GM20000 (cell line): ENCODE measurements around the gene CTNND2.

Source experiments
- DNase-seq: peaks from one replicate; pipeline ENCODE4 v3.0.0; 2012; ENCODE audit warnings: low spot score
- TF ChIP-seq, protein P1 (sequence below): IDR thresholded peaks from 2 replicates; pipeline ENCODE4 v1.5.1; 2012; ENCODE audit warnings: mild to moderate bottlenecking, control low read depth; ENCODE audit errors: extremely low read depth, missing control alignments

The CTNND2 gene

DNA sequence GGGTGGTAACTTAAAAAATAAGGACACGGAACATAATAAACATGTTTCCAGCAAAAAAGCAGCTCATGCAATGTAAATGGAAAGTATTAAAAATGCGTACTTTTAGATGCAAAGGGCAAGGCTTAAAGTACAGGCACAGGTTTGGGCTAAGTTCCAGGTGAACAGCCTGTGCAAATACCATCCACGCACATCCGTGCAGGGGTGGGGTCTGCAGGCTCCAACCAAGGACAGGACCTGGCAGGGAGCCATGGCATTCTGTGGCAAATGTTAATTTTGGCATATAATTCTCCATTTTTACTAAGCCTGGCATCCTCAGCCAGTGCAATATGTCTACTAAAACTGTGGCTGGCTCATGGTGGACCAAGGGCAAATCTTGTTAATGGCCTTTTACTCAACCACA lies 777.4 kb downstream of the CTNND2 start:
- TF ChIP-seq, protein P1, sequence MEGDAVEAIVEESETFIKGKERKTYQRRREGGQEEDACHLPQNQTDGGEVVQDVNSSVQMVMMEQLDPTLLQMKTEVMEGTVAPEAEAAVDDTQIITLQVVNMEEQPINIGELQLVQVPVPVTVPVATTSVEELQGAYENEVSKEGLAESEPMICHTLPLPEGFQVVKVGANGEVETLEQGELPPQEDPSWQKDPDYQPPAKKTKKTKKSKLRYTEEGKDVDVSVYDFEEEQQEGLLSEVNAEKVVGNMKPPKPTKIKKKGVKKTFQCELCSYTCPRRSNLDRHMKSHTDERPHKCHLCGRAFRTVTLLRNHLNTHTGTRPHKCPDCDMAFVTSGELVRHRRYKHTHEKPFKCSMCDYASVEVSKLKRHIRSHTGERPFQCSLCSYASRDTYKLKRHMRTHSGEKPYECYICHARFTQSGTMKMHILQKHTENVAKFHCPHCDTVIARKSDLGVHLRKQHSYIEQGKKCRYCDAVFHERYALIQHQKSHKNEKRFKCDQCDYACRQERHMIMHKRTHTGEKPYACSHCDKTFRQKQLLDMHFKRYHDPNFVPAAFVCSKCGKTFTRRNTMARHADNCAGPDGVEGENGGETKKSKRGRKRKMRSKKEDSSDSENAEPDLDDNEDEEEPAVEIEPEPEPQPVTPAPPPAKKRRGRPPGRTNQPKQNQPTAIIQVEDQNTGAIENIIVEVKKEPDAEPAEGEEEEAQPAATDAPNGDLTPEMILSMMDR, result no peak

DNA sequence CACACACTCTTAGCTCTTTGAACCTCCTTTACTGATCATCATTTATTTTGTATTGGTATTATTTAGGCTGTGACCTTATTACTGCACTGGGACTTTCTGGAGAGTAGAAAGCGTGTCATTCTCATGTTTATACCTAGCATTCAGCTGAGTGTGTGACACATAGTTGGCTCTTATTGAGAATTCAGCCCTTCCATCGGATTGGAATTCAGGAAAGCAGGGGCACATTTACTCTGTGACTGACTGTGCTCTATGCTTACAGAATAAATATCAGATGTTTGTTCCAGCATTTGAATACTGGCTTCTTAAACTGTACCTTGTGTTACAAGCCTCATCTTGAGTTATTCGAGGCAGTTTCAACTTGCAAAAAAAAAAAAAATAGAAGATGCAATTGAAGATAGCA lies 782.4 kb downstream of the CTNND2 start:
- DNase-seq, result no peak
- TF ChIP-seq, protein P1, result no peak

More for the DNA sequence above, 777.4 kb downstream of the CTNND2 start:
- no peak for DNase-seq

DNA sequence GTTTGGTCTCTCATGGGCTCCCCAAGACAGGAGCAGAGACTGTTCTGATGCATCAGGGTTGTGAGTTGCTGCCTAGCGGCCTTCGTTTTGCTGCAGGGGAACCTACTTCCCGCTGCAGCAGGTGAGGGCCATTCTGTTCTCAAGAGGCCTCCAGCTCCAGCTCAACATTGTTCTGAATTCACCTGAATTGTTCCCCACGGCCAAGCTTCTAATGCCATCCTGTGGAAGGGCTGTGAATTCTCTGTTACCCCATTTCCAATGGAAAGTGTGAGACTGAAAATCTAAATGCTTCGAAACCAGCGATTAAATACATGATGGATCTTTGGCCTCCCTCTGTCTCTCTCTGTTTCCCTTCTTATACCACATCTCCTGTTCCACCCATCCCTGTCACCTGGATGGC lies 794.1 kb downstream of the CTNND2 start:
- TF ChIP-seq, protein P1, result no peak
- no peak for DNase-seq

DNA sequence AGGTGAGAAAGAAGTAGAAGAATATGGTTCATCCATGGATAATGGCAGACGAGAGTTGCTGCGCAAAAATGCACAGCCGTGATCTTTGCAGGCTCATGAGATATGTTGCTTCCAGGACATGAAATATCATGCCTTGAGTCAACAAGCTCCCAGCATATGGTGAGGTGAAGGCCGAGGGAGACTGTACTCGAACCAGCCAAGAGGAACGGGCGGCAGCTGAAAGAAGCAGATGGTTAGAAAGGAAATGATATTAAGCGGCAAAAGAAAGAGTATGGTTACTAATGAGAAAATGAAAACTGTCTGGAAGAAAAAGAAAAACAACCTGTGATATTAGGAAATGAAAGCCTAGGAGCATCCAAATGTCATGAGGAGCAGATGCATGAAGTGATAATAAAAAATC lies 798.5 kb downstream of the CTNND2 start:
- no peak for DNase-seq
- TF ChIP-seq, protein P1, result no peak

DNA sequence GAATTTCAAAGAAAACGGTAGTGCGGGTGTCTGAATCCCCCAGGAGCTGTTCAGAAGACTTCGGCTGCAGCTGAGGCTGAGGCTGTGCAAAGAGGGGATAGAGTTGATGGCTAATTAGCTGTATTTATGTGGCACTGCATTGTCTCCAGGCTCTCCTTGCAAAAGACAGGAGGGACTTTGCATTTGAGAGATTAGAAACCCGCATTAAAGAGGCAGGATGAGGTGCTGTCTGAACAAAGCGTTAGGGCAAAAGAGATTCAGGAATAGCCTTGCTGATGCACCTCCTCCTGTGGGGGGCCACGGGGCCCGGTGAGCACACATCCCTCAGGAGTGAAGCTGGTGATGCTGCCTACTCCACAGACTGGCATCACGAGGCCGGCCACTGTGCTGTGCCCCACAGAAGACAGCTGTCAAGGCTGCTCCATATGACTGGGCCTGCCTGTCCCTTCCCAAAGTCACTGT lies 799.6 kb downstream of the CTNND2 start:
- TF ChIP-seq, protein P1, result no peak
- DNase-seq, result no peak

- DNase-seq, result no peak
- TF ChIP-seq, protein P1, result no peak
Measured at GRCh38 chr5:11104210-11104609, 800.0 kb downstream of the CTNND2 start.

- TF ChIP-seq, protein P1, result no peak
- no peak for DNase-seq
Measured at GRCh38 chr5:11084111-11084510, 820.1 kb downstream of the CTNND2 start.
